ENCODE data around the gene YTHDF2.

The YTHDF2 gene

GRCh38 chr1:28803051-28803450 lies 66.3 kb downstream of the YTHDF2 start:
- Mint-ChIP-seq H3K36me3 (ENCODE audit: low read depth) (no peaks in the 10 kb centered on the region), H3K4me3 (no peak overlapping the region), H3K27ac (no peak overlapping the region), H3K4me1 (ENCODE audit: low read depth) (no peaks in the 10 kb centered on the region), H3K27me3 (peaks cover 3% of the 10 kb centered on the region), H3K9me3 (no peaks in the 10 kb centered on the region)
- DNase-seq, result no peak

- Mint-ChIP-seq H3K27ac (no peak overlapping the region), H3K4me3 (no peak overlapping the region), H3K27me3 (peaks cover 3% of the 10 kb centered on the region), H3K4me1 (ENCODE audit: low read depth) (no peaks in the 10 kb centered on the region), H3K36me3 (ENCODE audit: low read depth) (no peaks in the 10 kb centered on the region), H3K9me3 (no peaks in the 10 kb centered on the region)
- no peak for DNase-seq
Observed at GRCh38 chr1:28803662-28804061, 66.9 kb downstream of the YTHDF2 start.

DNA sequence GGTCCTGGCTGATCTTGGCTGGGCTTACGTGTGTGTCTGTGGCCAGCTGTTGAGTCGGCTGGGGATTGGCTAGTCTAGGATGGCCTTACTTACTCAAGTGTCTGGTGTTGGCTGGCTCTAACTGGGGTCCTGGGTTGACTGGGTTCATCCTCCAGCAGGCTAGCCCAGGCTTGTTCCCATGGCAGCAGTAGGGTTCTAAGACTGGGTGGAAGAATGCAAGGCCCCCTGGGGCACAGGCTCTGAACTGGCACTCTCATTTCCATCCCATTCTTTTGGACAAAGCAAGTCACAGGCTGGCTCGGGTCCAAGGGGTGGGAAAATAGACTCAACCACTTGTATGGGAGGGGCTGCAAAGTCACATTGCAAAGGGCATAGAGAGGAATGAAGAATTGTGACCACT lies 67.3 kb downstream of the YTHDF2 start:
- no peak for DNase-seq
- Mint-ChIP-seq H3K9me3 (no peaks in the 10 kb centered on the region), H3K4me1 (ENCODE audit: low read depth) (no peaks in the 10 kb centered on the region), H3K4me3 (no peak overlapping the region), H3K27ac (no peak overlapping the region), H3K36me3 (ENCODE audit: low read depth) (no peaks in the 10 kb centered on the region), H3K27me3 (peaks cover 3% of the 10 kb centered on the region)

DNA sequence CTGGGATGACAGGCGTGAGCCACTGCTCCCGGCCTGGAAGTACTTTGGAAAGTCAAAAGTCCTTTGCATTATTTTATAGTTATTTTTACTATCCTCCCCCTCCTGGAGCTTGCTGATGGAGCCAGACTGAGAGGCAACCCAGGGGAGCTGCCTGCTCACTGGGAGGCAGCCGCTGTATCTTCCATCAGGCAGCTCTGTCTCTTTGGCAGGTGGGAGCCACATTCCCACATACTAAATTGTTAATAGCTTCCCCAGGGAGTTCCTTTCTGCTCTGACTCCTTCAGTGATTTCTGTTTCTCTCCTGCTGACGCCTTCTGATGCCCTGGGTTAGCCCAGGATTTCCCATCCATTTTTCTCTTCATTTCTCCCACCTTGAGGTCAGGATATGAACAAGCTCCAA lies 70.3 kb downstream of the YTHDF2 start:
- Mint-ChIP-seq H3K4me1 (ENCODE audit: low read depth) (peaks cover 2% of the 10 kb centered on the region), H3K27ac (no peak overlapping the region), H3K27me3 (peaks cover 27% of the 10 kb centered on the region), H3K36me3 (ENCODE audit: low read depth) (no peaks in the 10 kb centered on the region), H3K9me3 (no peaks in the 10 kb centered on the region), H3K4me3 (no peak overlapping the region)
- no peak for DNase-seq

- H3K27me3 Mint-ChIP-seq, result peaks cover 34% of the 10 kb centered on the region
Observed at GRCh38 chr1:28807986-28808385, 71.2 kb downstream of the YTHDF2 start.

GRCh38 chr1:28811369-28811765 lies 74.6 kb downstream of the YTHDF2 start:
- Mint-ChIP-seq H3K4me1 (ENCODE audit: low read depth) (peaks cover 8% of the 10 kb centered on the region), H3K9me3 (no peaks in the 10 kb centered on the region), H3K27ac (no peak overlapping the region), H3K36me3 (ENCODE audit: low read depth) (no peaks in the 10 kb centered on the region), H3K27me3 (peaks cover 66% of the 10 kb centered on the region), H3K4me3 (no peak overlapping the region)
- DNase-seq, result no peak

More at GRCh38 chr1:28807986-28808385, 71.2 kb downstream of the YTHDF2 start:
- Mint-ChIP-seq H3K9me3 (no peaks in the 10 kb centered on the region), H3K4me1 (ENCODE audit: low read depth) (peaks cover 8% of the 10 kb centered on the region), H3K4me3 (no peak overlapping the region), H3K27ac (no peak overlapping the region), H3K36me3 (ENCODE audit: low read depth) (no peaks in the 10 kb centered on the region)
- DNase-seq, result no peak

GRCh38 chr1:28811766-28812668 lies 75.3 kb downstream of the YTHDF2 start, which contains the start of gene OPRD1:
OPRD1 (plus strand) TSS chr1:28812170; CDS start chr1:28812384, 214 bp downstream.
- peaks cover 67% of the 10 kb centered on the region for H3K27me3 Mint-ChIP-seq
- no peaks in the 10 kb centered on the region for H3K9me3 Mint-ChIP-seq
- no peak within 1 kb of the TSS for H3K4me3 Mint-ChIP-seq
- no peaks in the 10 kb centered on the region for H3K36me3 Mint-ChIP-seq (ENCODE audit: low read depth)
- peak; percentile 32 for DNase-seq
- H3K4me1 Mint-ChIP-seq (ENCODE audit: low read depth), result peaks cover 8% of the 10 kb centered on the region
- H3K27ac Mint-ChIP-seq, result no peak within 1 kb of the TSS

DNA sequence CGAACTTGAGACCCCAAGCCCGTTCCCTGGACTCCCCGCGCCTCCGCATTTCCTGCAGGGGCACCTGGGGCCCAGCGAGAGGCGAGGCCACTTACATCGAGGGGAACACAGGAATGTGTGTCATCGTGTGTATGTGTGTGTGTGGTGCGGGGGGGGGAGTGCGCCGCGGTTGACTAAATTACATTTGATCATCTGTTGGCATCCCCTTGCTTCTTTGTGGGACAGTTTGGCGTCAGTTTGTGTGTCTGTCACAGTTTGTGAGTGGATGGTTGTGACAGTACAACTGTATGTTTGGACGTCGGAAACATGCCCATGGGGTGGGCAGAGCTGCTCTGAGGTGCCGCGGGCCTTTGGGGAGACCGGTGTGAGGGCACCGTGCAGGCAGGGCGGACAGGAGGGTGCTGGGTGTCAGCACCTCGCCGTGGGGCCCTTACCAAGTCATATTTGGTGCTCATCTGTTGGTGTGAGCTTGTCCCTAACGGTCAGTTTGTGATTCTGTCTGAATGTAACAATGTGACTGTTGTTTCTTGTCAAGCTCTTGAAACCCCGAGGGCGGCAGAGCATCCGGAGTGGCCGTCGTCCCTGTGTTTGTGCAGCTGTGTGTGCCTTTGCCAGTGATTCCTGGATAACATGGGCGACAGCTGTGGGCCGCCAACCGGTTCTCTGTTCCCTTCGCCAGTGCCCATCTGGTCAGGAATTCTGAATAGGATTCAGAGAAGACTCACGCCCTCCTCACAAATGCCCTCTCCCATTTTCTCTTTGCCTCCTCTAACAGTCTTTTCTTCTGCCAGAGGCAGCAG lies 76.1 kb downstream of the YTHDF2 start:
- H3K27me3 Mint-ChIP-seq, result peaks cover 74% of the 10 kb centered on the region
- no peaks in the 10 kb centered on the region for H3K36me3 Mint-ChIP-seq (ENCODE audit: low read depth)
- no peaks in the 10 kb centered on the region for H3K9me3 Mint-ChIP-seq
- DNase-seq, result no peak
- H3K4me1 Mint-ChIP-seq (ENCODE audit: low read depth), result peaks cover 8% of the 10 kb centered on the region
- H3K4me3 Mint-ChIP-seq, result no peak overlapping the region
- no peak overlapping the region for H3K27ac Mint-ChIP-seq

DNA sequence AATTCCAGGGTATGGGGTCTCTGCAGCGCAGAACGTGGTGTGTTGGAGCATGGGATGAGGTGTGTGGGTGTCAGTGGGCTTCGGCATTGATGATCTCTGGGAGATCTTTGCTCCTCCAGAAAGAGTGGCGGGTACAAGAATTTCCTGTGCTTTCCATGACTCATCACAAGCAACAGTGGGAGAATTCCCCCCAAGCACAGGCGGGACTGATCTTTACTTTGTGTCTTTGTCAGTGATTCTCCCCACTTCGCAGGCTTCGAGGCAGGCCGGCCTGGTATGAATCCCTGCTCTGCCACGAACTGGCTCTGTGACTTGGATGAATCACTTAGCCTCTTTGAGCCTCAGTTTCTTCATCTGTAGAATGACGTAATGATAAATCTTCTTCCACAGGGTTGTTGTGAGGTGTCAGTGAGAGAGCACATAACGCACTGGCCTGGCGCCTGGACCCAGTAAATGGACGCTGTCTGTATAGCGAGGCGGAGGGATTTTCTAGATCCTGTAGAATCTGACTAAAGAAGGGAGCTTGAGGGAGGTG lies 77.3 kb downstream of the YTHDF2 start:
- Mint-ChIP-seq H3K4me3 (no peak overlapping the region), H3K9me3 (no peaks in the 10 kb centered on the region), H3K27me3 (peaks cover 84% of the 10 kb centered on the region), H3K27ac (no peak overlapping the region), H3K4me1 (ENCODE audit: low read depth) (peaks cover 8% of the 10 kb centered on the region), H3K36me3 (ENCODE audit: low read depth) (no peaks in the 10 kb centered on the region)
- no peak for DNase-seq

DNA sequence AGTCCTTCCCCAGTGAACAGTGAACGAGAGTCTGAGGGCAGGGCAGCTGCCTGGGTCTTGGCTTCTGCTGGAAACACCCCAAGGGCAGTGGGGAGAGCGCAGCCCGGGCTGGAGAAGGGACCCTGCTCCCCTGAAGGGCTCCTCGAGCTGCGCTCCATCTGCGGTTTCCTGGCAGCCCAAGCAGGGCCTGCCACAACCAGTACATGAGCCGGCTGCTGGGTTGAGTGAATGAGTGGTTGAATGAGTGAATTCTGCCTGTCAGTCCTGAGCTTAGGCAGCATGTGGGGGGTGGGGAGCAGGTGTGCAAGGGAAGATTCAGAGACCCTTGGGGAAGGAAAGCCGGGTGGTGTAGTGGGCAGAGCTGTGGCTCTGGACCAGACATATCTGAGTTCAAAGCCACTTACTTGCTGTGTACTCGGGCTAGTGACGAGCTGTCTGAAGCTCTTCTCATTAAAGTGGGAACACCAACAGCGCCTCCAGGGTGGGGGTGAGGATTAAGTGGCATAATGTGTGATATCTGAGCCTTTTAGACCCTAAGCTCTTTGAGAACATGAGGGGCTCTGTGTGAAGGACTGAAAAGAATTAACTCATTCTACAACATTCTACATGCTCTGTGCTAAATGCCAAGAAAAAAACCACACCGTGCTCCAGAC lies 78.9 kb downstream of the YTHDF2 start:
- Mint-ChIP-seq H3K36me3 (ENCODE audit: low read depth) (no peaks in the 10 kb centered on the region), H3K4me3 (no peak overlapping the region), H3K4me1 (ENCODE audit: low read depth) (peaks cover 8% of the 10 kb centered on the region), H3K9me3 (no peaks in the 10 kb centered on the region), H3K27ac (no peak overlapping the region), H3K27me3 (peaks cover 71% of the 10 kb centered on the region)
- DNase-seq, result no peak

DNA sequence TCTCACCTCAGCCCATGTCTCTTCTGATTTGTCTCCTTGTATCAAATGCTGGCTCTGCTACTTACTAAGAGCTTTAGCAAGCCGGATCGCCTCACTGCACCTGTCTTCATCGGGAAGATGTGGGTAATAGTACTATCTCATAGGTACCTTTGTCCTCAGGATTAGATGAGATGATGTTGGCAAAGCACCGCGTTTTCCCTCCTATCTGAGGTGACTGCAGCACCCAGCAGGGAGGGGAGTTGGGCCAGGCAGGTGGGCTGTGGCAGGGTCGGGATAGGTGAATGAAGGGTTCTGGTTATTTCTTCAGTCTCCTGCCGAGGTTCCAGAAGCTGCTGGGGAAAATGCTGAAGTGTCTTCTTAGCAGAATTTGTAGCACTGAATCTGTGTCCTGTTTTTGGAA lies 80.4 kb downstream of the YTHDF2 start:
- H3K4me3 Mint-ChIP-seq, result no peak overlapping the region
- DNase-seq, result no peak
- H3K27me3 Mint-ChIP-seq, result peaks cover 60% of the 10 kb centered on the region
- peaks cover 6% of the 10 kb centered on the region for H3K4me1 Mint-ChIP-seq (ENCODE audit: low read depth)
- no peak overlapping the region for H3K27ac Mint-ChIP-seq
- H3K9me3 Mint-ChIP-seq, result no peaks in the 10 kb centered on the region
- no peaks in the 10 kb centered on the region for H3K36me3 Mint-ChIP-seq (ENCODE audit: low read depth)

DNA sequence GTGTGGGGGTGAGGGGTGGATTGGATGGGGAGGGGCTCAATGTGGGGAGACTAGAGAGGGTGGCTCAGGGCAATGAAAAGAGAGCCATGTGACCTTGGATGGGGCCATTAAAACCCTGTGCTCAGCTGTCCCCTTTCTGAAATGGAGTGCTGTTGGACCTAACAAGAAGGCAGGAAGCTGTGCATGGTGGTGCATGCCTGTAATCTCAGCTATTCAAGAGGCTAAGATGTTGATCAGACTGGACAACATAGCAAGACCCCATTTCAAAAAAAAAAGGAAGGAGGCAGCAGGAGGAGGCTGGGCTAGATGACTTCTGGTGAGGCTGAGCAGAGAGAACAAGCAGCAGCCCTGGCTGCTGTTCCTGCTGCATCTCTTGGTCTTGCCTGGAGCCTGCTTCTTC lies 82.3 kb downstream of the YTHDF2 start:
- no peaks in the 10 kb centered on the region for H3K9me3 Mint-ChIP-seq
- no peak for DNase-seq
- H3K36me3 Mint-ChIP-seq (ENCODE audit: low read depth), result no peaks in the 10 kb centered on the region
- H3K4me3 Mint-ChIP-seq, result no peak overlapping the region
- H3K27ac Mint-ChIP-seq, result no peak overlapping the region
- H3K27me3 Mint-ChIP-seq, result peaks cover 43% of the 10 kb centered on the region
- no peaks in the 10 kb centered on the region for H3K4me1 Mint-ChIP-seq (ENCODE audit: low read depth)
